GM18520 (cell line): Measurements from ENCODE around the gene LRRC30.

Experiments used
- ATAC-seq: cut with Tn5 transposase; IDR thresholded peaks from one replicate; pipeline ENCODE4 v1.9.1; 2021; ENCODE audit not compliant: unreplicated experiment

Gene LRRC30

DNA sequence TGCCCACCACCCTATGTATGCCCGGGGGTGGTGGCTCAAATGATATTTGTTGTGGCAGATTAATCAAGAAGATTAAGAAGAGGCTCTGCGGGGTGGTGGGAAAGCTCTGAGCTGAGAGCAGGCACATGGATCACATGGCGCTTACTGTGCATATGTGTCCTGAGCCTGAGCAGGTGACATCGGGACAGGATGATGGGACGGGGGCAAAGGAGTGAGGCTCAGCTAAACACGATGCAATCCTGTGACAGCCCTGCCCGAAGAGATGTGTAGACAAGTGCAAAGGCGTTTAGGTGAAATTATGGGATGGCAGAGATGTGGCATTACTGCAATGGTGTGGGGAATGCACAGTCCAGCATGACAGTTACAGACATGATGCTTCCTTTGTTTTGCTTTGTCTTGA, 6.0 kb downstream of the LRRC30 start:
- ATAC-seq = no peak

DNA sequence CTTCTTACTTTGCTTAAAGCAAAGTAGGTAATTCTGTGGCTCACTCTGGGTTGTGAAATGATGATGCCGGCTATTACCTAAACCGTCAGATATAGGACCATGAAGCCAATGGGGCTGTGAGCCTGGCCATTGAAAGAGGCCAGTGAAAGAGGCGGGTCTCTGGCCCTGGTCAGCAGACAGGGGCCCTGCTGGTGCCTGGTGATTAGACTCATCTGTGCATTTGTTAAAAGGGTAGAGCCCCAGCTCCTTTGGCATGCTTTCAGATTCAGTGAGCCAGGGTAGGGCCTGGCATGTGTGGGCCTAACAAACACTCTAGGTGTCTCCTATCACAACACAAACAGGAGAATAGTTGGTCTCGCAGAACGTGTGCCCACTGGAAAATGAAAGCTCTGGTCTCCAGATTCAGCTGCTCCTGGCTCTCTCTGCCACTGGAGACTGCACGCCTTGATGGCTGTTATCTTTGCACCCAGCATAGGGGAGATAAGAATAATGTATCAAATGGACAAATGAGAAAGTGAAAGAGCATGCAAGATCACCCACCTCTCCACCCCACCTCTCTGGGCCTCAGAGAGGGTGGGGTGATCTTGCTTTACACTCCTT, 6.9 kb downstream of the LRRC30 start:
- no peak for ATAC-seq

DNA sequence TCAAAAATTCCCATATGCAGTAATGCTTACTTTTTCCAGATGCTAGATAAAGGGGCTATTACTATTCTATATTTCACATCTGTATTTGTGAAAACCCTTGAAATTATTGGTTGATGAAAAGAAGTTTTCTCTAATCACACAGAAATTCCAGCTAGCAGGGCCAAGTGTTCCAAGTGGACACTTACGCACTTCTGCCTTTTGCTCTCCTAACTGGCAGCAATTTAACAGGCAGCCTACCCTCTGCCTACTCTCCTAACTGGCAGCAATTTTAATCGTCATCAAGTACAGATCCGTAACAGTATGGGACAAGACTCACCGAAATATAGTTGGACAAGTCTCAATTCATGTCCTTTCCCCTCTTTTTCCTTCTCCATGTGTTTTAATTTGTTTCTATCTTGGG, 12.0 kb downstream of the LRRC30 start:
- no peak for ATAC-seq

DNA sequence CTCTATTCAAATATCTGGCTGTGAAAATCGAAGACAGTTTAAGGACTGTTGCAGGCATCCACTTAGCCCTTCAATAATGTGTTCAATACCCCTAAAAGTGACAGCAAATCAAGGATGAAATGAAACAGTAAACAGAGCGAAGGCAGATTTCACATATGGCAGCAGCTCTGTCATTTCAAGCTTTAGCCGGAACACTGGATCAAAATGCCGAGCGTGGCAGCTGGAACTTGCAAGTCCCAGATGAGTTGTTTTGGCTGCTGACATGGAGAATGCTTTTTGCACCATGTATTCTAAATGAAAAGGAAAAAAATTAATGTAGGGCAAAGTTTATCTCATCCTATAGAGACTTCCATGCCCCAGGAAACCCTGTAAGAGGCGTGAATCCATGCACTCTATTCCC, 18.0 kb downstream of the LRRC30 start:
- no peak for ATAC-seq

DNA sequence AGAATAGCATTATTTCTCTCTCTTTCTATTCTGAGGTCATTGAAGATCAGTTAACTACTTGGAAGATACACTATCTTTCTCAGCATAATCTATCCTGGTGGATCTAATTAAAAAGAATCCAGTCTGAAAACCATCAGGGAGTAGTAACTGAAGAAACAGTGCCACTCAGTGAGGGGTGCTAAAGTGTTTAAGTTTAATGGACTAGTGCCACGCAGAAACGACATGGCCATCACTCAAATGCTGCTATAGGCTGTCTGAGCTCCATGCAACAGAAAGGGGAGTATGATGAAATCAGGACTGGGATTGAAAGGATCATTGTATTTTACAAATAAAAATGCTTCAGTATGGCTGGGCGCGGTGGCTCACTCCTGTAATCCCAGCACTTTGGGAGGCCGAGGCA, 23.3 kb downstream of the LRRC30 start:
- ATAC-seq = no peak

DNA sequence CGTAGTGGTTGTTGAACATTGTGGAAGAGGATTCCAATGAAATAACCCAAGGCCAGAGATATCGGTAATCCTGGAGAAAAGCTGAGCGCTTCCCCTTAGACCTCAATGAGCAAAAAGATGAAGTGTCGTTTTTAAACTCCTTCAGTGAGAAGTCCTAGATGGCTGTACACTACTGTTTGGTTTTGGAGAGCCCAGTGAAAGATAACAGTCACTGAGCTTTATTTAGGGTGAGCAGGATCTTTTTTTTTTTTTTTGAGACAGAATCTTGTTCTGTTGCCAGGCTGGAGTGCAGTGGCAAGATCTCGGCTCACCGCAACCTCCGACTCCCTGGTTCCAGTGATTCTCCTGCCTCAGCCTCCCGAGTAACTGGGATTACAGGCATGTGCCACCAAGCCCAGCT, 24.2 kb downstream of the LRRC30 start:
- ATAC-seq = no peak

DNA sequence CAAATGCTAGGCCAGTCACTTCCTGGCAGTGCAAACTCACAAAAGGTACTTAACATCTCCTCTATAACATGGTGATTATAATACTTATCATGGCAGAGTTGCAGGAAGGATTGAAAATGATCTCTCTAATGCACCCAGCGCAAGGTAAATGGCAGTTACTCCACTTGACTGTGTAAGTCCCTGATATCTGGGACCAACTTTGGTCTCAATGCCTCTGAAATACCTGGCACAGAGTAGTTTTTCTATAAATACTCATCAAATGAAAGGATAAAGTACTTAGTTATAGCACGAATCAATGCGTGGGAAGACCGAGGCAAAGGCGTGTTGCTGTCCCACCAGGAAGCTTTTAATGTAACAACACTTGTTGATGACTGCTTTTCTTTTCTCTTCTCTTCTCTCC, 24.8 kb downstream of the LRRC30 start:
- ATAC-seq = no peak

DNA sequence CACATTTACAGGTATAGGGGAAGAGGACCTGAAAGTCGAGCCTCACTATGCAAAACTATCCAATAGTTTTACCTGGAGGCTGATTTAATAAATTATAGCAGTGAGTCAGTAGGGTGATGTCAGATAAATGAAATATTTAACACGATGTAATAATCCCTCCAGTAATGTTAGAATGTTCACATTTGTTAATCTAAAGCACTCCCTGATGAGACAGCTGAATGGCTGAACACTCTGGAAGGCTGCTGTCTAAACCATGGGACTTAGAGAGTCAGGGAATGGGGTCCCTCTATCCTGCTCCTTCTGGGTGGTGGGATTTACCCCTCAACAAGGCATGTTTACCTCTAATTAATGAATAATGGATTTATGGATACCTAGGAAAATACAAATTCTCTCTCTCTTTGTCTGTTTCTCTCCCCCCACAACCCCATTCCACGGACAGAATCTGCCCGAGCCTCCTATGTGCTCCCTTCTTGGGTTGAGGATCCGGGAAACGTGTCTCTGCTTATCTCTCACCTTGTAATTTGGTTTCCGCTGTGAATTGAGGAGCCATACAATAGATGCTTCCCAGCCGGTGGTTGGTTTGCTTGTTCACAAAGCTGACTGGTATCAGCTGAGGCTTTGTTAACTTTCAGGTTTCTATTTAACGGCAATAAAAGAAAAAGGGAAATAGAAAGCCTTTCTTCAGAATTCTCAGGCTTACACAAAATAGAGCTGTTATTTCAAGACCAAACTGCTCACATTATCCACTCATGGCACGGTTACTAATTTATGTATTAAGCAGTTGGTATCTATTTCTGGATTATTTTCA, 25.9 kb downstream of the LRRC30 start:
- ATAC-seq = no peak

DNA sequence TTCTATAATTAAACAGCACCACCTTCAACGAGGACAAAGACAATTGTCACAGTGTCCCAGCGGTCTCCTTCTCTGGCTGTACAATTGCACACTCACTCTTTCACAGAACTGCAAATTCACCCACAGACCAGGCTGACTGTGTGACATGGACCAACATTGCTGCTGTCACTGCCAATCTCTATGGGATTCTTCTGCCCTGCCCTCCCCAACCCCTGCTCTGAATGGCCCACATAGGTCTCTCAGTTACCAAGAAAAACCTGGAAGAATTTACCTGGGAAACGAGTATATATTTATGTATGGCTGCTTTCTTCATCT, 26.5 kb downstream of the LRRC30 start:
- ATAC-seq = no peak

DNA sequence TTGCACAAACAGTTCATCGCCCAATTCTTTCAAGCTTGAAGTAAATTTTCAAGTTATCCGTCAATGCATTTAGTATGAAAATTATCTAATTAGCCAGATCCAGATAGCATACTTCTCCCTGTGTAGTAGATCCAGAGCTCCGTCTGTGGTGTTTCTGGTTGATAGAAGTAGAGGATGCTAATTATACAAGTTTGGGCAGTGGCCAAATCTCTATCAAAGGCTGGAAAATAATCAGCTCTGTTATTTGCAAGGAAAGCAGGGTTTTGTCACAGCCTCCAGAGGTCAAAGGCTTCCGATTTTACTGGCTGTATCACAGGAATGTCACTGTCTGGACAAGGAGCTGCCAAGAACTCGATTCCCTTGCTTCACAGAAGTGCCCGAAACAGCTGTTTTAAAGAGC, 28.6 kb downstream of the LRRC30 start:
- no peak for ATAC-seq

DNA sequence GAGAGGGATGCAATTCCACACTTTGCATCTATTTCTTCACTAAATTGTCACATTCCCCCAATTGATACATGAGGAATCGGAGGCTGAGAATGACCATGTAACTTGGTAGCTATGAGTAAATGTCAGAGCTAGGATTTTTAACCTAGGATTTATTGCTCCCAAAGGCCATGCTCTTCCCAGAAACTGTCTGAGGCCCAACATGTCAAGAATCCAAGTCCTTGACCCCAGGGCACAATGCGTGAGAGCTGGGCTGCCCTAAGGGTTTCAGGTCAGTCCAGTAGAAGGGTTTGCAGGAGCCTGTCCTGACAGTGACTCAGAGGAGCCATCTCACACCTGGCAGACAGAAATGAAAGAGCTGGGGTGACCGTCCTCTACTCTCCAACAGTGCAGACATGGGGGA, 30.3 kb downstream of the LRRC30 start:
- ATAC-seq = no peak

DNA sequence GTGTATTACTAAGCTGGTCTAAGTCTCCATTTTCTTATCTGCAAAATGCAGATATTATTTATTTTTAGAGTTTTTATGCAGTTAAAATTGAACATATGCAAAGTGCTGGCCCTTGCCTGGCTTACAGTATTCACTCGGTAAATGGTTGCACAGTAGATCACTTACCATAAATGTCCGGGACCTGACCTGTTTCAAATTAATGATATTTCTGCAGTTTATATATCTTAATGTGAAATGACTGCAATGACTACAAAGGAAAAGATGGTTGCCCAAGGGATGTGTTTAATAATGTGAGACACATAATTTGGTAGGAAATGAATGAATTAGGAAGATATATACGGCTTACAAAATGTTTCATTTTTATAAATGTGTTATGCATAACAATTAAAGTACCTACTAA, 37.1 kb downstream of the LRRC30 start:
- ATAC-seq = no peak

DNA sequence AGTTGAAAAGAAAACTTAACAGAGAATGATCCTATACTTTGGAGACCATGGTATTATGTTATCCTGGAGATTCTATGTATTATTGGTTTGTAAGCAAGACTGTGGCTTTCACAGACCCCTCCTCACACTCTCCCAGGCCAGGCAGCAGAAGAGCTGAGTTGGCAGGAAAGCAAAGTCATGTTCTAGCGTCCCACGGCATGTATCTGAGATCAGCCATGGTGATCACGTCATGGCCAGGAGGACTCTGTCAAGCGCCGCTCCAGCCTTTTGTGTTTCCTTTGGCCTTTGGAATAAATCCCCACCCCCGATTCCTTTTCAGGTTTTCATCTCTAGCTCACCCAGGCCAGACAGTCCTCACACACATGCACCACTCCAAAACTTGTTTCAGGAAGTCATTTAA, 39.1 kb downstream of the LRRC30 start:
- ATAC-seq = no peak

DNA sequence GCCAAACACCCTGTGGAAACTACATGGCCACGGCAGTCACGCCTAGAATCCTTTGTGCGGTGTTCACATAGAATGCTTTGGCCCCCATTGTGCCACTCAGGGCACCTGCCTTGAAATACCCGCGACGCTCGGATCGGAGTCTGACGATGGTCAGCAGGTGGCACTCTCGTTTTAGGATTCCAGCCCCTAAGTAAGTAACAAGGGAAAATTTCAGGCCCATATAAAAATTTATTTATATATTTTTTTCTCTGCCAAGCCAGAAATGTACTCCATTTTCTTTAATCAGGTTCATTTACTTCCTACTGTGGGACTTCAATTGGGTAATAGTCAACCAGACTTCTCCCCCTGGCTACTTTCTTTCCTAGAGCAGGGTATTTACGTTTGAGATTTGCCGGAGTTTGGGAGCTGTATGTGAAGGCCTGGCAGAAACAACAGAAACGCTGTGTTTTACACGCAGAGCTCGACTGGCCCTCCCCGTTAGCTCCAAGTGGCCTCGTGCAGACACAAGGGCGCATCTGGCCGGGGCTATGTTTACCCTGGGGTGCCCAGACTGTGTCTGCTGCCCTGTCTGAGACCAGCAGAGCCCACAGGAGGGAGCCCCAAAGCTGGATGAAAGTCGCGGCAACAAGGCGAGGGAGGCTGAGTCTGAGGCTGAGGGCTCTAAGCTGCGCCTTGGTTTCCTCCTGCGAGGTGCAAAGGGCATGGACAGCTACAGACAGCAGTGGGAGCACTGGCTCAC, 41.6 kb downstream of the LRRC30 start:
- ATAC-seq = no peak

DNA sequence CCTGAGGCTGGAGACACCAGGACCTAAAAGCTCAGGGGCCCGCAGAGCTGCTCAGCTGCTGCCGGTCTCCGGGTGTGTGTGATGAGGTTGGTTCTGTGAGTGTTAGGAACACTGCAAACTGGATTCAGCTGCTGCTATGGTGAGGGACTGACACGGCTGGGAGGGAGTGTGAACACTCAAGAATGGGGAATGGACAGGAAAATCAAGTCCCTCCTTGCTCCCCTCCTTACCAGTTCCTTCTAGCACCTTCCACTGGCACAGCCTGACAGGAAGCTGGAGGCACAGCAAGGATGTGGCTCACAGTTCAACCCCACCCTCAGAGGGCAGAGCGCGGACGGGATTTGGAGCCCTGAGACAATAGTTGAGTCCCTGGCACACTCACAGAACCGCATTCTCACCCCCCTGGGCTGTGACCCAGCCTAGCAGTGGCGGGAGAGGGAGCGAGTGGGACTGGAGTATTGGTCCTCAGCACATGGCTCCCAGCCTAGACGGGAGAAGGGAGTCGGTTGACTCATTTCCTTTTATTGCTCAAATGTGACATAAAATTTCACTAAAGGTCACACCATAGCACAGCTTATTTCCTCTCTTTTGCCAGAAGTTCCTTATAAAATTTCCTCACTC, 42.5 kb downstream of the LRRC30 start:
- ATAC-seq = no peak

DNA sequence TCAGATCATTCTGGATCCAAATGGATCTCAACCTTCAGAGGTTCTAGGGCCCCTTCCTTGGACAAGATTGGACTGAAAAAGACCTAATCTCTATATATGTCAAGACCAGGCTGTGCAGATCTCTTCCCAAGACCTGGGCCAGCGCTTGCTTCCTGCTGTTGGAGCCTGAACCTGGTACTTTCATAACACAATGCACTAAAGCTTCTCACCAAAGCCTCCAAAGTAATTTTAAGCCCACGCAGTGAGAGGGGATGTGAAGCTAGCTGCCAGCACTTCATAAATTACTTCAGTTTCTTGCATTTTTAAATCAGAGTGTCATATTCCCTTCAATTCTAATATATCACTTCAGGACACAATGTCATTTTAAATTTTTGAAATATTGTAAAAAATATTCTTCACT, 50.7 kb downstream of the LRRC30 start:
- ATAC-seq = no peak
